ENCODE measurements around the gene ITPR3.

ITPR3 gene

DNA sequence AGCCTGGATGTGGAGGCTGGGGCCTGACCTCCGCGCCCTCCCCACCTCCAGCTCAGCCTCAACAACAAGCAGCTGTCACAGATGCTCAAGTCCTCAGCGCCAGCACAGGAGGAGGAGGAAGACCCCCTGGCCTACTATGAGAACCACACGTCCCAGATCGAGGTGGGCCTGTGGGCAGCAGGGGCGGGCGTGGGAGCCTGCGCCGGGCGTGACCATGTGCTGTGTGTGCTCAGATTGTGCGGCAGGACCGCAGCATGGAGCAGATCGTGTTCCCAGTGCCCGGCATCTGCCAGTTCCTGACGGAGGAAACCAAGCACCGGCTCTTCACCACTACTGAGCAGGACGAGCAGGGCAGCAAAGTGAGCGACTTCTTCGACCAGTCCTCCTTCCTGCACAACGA lies 66.9 kb downstream of the ITPR3 start:
- H3K36me3 Mint-ChIP-seq (ENCODE audit: low read depth), result peaks cover 5% of the 10 kb centered on the region
- no peak for TF ChIP-seq CTCF (IDR thresholded peaks at IDR 0.05)
- no peak for DNase-seq
- H3K27me3 Mint-ChIP-seq (ENCODE audit: low read depth, poor library complexity), result peaks cover 2% of the 10 kb centered on the region
- no peaks in the 10 kb centered on the region for H3K9me3 Mint-ChIP-seq
- H3K27ac Mint-ChIP-seq, result no peak overlapping the region
- peaks cover 28% of the 10 kb centered on the region for H3K4me1 Mint-ChIP-seq
- H3K4me3 Mint-ChIP-seq, result no peak overlapping the region

DNA sequence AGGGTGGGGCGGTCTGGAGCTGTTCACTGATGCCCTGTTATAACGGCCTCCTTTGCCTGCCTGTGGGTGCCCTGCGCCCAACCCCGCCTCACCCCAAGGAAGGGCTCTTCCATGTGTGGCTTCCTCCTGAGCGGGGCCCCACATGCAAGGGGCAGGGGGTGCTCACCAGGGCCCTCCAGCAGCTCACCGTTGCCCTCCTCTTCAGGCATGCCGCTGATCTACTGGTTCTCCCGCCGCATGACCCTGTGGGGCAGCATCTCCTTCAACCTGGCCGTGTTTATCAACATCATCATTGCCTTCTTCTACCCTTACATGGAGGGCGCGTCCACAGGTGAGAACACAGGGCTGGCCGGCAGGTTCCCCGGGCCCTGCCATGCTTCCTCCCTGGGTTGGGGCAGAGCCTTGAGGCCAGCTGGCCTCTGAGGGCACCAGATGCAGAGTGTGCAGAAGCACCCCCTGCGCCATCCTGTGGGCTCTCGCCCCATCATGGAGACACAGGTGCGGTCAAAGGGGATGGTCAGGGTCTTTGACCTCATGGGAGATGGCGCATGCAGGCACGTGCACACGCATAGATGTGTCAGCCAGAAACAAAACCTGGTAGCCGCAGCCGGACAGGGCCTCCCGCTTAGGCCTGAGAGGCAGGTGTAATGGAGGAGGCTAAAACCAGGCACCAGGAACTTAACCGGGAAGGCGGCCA lies 67.5 kb downstream of the ITPR3 start:
- no peak for DNase-seq
- peaks cover 34% of the 10 kb centered on the region for H3K4me1 Mint-ChIP-seq
- no peak overlapping the region for H3K4me3 Mint-ChIP-seq
- no peaks in the 10 kb centered on the region for H3K9me3 Mint-ChIP-seq
- peaks cover 2% of the 10 kb centered on the region for H3K27me3 Mint-ChIP-seq (ENCODE audit: low read depth, poor library complexity)
- TF ChIP-seq CTCF (IDR thresholded peaks at IDR 0.05), result no peak
- peaks cover 5% of the 10 kb centered on the region for H3K36me3 Mint-ChIP-seq (ENCODE audit: low read depth)
- H3K27ac Mint-ChIP-seq, result no peak overlapping the region

GRCh38 chr6:33689148-33689494 lies 68.0 kb downstream of the ITPR3 start:
- Mint-ChIP-seq H3K36me3 (ENCODE audit: low read depth) (peaks cover 5% of the 10 kb centered on the region), H3K4me1 (peaks cover 39% of the 10 kb centered on the region), H3K27ac (no peak overlapping the region), H3K4me3 (no peak overlapping the region), H3K9me3 (no peaks in the 10 kb centered on the region), H3K27me3 (ENCODE audit: low read depth, poor library complexity) (peaks cover 2% of the 10 kb centered on the region)
- no peak for TF ChIP-seq CTCF (IDR thresholded peaks at IDR 0.05)
- no peak for DNase-seq

DNA sequence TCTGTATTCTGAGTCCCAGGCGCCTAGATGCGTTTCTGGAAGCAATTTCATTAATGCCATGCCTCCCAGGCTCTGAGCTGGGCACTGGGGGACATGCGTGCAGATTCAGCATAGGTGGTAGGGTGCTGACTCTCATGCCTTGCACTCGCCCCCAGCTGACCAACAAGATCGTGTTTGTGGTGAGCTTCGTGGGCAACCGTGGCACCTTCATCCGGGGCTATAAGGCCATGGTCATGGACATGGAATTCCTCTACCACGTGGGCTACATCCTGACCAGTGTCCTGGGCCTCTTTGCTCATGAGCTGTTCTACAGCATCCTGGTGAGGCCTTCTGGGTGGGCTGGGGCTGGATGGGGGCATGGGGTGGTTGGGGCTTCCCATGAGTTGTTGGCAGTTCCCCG lies 68.8 kb downstream of the ITPR3 start:
- Mint-ChIP-seq H3K9me3 (no peaks in the 10 kb centered on the region), H3K4me3 (no peak overlapping the region), H3K36me3 (ENCODE audit: low read depth) (peaks cover 5% of the 10 kb centered on the region), H3K27me3 (ENCODE audit: low read depth, poor library complexity) (peaks cover 2% of the 10 kb centered on the region), H3K27ac (no peak overlapping the region), H3K4me1 (peaks cover 42% of the 10 kb centered on the region)
- no peak for DNase-seq
- TF ChIP-seq CTCF (IDR thresholded peaks at IDR 0.05), result no peak

- H3K4me3 Mint-ChIP-seq, result no peak overlapping the region
- no peak for DNase-seq
- TF ChIP-seq CTCF (IDR thresholded peaks at IDR 0.05), result no peak
- H3K36me3 Mint-ChIP-seq (ENCODE audit: low read depth), result peaks cover 5% of the 10 kb centered on the region
- no peak overlapping the region for H3K27ac Mint-ChIP-seq
- H3K27me3 Mint-ChIP-seq (ENCODE audit: low read depth, poor library complexity), result peaks cover 2% of the 10 kb centered on the region
- H3K4me1 Mint-ChIP-seq, result peaks cover 46% of the 10 kb centered on the region
- H3K9me3 Mint-ChIP-seq, result no peaks in the 10 kb centered on the region
Measured at GRCh38 chr6:33690766-33691165, 69.6 kb downstream of the ITPR3 start.

DNA sequence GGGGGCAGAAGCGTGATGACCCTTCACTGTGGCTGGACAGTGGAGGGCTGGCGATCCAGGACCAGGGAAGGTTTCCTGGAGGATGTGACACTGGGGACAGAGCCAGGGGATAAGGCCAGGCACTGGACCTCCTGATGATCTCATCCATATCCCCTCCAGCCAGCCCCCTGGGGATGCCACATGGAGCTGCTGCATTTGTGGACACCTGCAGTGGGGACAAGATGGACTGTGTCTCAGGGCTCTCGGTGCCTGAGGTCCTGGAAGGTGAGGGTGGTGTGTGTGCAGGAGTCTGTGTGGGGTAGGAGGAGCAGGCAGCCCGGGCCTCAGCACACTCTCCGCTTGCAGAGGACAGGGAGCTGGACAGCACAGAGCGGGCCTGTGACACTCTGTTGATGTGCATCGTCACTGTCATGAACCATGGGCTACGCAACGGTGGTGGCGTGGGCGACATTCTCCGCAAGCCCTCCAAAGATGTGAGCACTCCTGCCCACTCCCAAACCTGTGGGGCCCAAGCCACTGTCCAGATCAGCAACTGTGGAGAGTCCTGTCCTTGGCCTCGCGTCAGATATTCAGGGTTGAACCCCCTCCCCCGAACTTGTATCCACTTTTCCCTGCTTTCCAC lies 70.4 kb downstream of the ITPR3 start:
- H3K9me3 Mint-ChIP-seq, result no peaks in the 10 kb centered on the region
- TF ChIP-seq CTCF (IDR thresholded peaks at IDR 0.05), result no peak
- H3K36me3 Mint-ChIP-seq (ENCODE audit: low read depth), result peaks cover 5% of the 10 kb centered on the region
- peaks cover 50% of the 10 kb centered on the region for H3K4me1 Mint-ChIP-seq
- peaks cover 2% of the 10 kb centered on the region for H3K27me3 Mint-ChIP-seq (ENCODE audit: low read depth, poor library complexity)
- no peak overlapping the region for H3K27ac Mint-ChIP-seq
- DNase-seq, result no peak
- no peak overlapping the region for H3K4me3 Mint-ChIP-seq

All from nephron progenitor cell (in vitro differentiated cells).